IPS DF 4.7 (cell line): ENCODE measurements around the gene S100A16.
"Not testable (repeated sequence)": the region's sequence is repeated elsewhere in the genome, so short reads cannot be mapped to it uniquely, and the experiment has no call there.

Experiments
- DNase-seq: peaks from one replicate; pipeline ENCODE4 v3.0.0-alpha.2; 2013; ENCODE audit warnings: low spot score; ENCODE audit errors: extremely low read depth

Gene S100A16

GRCh38 chr1:153565529-153566374 is 47.2 kb downstream of the S100A16 start, which contains the start of gene S100A2:
Gene S100A2 (minus strand): TSS chr1:153565844. CDS start chr1:153563877, 1,967 bp downstream.
- no peak for DNase-seq

GRCh38 chr1:153563991-153564390 is 48.9 kb downstream of the S100A16 start:
- DNase-seq = no peak

- no peak for DNase-seq
These were observed 49.4 kb downstream of the S100A16 start for GRCh38 chr1:153563483-153563901.

GRCh38 chr1:153562021-153562420 is 50.9 kb downstream of the S100A16 start:
- DNase-seq = not testable (repeated sequence)

- DNase-seq = no peak
These were observed 51.4 kb downstream of the S100A16 start for GRCh38 chr1:153561466-153561985.

- DNase-seq = no peak
These were observed 52.0 kb downstream of the S100A16 start for GRCh38 chr1:153560771-153561465.

- DNase-seq = no peak
These were observed 52.7 kb downstream of the S100A16 start for GRCh38 chr1:153560241-153560640.

- DNase-seq = no peak
These were observed 55.1 kb downstream of the S100A16 start for GRCh38 chr1:153557877-153558276.
